NCI-H1436 treated with DMSO at 0.1 percent for 48 hours (cell line): Measurements from ENCODE around the gene TMEM178B.
"Not testable (repeated sequence)": the region's sequence is repeated elsewhere in the genome, so short reads cannot be mapped to it uniquely, and the experiment has no call there.

ENCODE experiments used
- DNase-seq: peaks from one replicate; lab custom pipeline; 2025; lab: John Stamatoyannopoulos, UW

TMEM178B gene

DNA sequence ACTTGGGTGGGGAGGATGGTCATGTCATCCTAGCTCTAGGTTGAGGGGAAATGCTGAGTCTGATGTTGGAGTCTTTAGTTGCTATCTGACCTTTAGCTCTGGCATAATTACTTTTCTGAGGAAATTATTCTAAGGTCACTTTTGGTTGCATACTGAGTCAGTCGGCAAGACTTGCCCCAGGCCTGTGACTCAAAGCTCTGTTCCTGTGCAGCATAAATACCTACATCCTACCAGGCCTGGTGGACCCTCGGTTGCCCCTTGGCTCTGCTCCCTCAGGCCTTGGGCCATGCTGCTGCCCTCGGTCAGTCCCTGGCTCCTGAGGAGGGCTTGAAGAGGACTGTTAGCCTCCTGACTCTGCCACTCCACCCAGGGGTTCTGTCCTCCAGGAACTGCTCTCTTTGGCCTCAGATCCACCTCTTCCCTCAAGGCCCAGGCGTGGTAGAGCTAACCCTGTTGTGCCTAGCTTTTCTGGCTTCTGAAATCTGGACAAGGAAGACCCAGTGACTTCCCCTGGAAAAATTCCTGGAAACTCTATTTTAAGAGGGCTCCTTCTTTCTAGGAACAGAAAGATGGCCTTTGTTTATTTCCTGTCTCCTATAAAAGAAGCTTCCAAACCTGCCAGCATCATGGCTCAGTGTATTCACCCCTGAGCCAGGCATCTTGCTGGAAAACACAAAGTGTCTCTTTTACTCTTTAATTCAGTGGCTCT lies 71.2 kb downstream of the TMEM178B start:
- no peak for DNase-seq

DNA sequence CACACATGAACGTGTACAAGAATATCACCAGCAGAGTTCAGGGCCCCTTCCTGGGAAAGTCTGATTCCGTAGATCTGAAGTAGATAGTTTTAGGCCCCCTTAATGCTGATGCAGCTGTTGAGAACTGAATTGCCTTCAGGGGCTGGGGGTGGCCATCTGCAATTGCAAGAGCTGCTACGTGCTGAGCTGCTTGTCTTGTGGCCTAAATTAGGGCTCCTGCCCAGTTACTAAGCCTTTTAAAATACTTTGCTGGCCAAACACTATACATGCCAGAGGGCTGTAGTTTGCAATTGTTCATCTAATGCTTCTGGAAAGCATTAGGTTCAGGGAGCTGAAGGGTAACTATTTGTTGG lies 71.7 kb downstream of the TMEM178B start:
- no peak for DNase-seq

DNA sequence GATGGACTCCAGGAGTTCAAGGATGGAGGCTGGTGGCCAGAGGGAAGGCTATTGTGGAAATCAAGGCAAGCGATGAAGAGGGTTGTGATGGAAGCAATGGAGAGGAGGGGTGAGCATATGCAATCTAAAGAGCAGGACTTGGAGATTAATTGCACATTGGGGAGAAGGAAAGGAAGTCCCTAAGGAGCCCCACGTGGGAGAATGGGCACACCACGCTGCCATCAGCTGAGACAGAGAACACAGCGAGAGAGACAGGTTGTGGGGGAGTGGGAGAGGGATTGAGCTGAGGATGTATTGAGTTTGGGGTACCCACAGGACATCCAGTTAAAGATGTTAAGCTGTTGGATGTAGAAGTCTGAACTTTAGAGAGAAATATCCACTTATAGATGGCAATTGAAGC lies 73.6 kb downstream of the TMEM178B start:
- no peak for DNase-seq

DNA sequence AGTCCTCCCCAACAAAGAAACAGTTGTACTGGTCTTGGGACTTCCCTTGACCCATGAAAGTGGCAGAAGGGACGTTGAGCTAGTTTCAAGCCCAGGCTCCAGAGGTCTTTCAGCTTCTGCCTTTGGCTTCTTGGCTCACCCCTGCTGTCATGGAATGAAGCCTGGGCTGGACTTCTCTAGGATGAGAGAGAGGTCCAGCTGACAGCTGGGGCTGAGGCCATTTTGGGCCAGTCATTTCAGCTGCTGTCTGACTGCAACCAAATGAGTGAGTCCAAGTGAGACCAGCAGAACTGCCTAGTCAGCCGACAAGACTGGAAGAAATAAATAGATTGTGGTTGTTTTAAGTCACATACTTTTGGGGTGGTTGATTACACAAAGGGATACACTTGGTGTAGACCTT lies 76.6 kb downstream of the TMEM178B start:
- DNase-seq: no peak

DNA sequence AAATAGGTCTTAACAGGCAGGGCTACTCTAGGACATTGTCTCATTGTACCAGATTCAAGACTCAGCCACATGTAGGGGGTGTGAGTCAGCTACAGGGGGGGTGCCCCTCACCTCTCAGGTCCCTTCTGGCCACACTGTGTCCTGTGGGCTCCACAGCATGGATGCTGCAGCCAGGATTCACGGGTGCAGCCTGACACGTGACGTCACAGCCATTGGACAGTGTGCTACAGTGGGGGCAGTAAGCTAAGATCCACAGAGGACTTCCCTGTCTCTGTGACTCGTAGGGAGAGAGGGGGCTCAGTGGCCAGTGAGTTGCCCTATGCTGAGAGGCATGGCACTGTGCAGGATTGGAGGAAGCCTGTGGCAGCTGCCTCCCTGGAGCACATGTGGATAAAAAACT lies 77.9 kb downstream of the TMEM178B start:
- no peak for DNase-seq

DNA sequence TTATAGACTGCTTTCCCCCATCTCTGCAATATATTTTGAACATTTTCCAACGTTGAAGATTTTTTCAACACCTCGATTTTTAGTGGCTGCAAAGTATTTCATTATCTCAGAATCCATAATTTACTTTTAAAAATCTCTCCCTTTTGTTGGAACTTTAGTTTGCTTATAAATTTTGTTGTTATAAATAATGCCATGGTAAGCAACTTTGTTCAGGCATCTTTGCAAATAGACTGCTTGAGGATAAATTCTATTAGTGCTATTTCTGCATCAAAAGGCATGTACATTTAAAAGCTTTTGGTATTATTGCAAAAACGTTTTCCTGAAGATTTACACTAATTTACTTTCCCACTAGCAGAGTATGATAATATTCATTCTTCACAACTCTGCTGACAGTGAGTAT lies 79.4 kb downstream of the TMEM178B start:
- no peak for DNase-seq

DNA sequence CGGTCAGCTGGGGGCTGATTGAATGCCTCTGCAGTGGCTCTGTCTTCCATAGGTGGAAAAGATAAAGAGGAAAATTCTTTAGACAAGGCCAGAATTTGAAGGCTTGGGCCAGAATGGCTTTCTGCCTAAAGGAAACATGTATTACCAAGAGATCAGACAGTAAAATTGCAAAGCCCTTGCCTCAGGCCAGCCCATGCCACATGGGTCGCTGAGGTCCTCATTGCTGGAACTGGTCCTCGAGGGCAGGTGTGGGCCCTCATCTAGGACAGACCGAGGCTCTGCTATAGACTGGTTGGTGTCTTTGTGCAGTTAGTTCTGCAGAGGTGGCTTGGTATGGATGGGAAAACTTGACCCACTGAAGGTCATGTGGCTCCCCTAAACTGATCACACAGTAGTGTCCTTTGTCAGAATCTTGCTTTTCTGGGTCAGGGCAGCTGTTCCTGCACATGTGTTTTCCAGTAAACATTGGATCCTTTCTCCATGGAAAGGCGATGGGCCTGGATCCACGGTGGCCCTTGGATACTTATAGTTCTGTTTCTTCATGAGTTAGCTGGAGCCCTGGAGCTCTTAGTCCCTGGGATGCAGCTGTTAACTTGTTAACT lies 80.4 kb downstream of the TMEM178B start:
- no peak for DNase-seq

DNA sequence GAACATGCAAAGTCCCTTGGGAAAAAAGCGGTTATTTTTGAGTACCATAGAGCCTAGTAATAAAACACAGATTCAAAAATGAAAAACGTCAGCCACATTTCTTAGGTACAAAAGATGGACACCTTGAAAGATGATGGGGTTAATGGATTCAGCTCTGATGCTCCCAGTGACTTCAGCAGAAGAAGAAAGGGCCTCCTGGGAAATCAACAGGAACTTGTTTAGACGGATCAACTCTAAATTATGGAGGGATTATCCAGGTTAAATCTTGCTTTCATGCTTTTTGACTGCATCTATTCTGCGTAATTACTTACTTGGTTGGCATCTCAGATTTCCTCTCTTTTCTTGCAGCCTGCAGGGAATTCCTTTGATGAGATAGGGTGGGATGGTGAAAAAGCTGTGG lies 82.5 kb downstream of the TMEM178B start:
- no peak for DNase-seq

DNA sequence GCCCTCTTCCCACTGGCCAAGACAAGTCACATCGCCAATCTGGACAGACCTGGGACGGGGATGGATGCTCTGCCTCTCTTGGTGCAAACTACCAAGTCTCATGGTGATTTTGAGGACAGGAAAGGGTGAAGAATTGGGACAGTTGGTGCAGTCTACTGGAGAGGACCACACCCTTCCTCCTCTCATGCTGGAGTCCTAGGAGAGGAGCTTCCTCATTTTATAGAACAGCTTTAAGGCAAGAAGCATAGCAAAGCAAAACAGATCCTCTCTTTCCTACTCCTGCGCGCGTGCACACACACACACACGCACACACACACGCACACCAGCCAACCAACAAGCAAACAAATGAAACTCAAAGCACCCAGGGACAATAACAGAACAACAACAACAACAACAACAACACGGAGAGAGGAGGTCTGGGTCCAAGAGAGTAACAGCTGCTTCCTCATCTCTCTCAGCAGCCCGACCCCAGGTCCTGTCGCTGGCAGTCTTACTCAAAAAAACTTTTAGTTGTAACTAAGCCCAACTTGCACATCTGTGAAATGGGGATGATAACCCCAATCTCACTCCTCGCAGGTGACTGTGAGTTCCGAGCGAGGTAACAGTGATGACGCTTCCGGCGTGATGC lies 83.4 kb downstream of the TMEM178B start:
- no peak for DNase-seq

DNA sequence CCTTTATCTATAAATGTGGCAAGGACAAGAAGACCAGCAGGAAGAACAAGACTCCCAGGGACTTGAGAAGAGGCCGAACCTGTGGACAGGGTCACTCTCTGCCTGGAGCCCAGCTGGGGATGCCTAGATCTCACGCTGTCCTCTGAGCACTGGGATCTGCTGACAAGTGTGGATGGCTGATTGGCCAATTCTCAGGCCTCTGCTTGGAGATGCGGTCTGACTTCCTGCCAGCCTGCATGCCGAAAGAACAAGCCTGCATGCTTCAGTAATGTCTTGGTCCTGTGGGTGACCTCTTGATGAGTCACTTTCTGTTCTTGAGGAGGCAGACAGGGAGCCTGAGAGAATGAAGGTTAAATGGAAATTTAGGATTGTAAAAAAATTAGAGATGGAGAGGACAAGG lies 84.7 kb downstream of the TMEM178B start:
- DNase-seq: no peak

DNA sequence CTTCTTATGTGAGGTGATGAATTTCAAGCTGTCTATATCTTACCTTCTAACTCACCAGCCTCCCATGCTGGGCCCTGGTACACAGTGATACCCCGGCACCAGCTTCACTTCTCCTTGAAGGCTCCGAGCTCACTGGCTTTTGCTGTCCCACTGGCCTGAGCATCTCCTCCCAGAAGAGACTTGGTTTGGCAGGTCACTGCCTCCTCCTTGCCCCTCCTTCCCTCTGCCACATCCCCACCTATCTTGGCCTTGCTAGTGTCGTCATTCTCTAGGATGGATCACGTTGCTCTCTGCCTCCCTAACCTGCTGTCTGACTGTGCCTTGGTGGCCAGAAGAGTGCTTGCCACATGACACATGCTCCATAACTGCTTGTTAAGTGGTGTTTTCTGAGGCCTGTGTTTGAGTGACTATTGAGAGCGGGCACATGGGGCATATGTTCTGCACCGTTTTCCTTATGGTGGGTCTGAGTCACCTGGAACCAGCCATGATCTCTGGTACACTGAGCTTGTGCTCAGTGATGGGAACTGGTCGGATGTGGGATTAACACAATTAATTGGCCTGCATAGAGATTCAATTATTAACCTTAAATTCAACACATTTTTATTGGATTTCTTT lies 86.5 kb downstream of the TMEM178B start:
- no peak for DNase-seq

DNA sequence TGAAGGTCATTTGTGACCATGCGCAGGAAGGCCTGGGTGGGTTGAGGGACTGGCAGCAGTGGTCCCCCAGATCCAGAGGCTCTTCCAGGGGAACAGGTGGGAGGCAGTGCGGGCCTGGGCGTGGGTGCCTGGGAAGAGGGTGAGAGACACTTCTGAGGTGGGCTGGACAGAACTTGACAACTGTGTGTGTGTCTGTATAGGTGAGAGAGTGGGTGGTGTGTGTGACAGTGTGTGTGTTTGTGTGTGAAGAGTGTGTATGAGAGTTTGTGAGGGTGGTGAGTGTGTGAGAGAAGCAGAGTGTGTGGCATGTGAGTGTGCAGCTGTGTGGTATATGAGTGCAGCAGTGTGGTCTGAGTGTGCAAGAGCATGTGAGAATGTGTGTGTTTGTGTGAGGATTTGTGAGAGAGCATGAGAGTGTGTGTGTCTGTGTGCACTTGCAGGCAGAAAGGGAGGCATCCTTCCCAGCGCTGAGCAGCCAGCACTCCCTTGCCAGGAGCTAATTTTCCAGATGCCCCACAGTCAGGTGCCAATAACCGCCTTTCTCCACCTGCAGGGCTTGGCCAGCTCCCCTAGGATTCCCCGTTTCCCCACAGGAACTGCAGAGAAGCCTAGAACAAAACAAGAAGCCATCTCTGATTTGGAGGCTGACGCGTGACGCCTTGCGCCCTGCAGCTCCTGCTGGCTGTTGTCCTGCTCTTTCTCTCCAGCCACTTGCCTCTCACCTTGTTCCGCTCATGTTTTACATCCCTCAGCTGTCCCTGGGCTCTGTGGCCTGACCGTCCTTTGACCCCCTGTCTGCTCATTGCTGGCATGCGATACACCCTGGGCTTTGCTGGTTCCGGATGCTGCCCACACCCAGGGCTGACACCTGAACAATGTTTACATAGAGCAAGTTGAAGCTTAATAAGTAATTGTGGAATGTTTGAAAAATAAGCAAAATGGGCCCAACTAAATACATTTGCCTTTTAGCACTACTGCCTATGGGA lies 88.0 kb downstream of the TMEM178B start:
- no peak for DNase-seq

DNA sequence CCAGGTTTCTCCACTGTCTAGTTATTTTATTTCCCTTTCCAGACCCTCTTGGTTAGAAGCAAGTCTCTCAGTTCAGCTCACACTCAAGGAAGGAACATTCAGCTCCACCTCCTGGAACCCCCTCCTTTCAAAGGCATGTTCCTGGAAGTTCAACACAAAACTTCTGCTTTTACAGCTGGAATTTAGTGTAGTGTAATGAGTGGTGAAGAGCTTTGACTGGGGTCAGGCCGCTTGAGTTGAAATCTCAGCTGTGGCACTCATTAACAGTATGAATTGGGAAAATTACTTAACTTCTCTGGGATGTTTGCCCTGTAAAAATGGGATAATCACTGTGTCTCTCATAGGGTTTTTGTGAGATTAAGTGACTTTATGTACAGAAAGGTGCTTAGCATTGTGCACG lies 91.7 kb downstream of the TMEM178B start:
- DNase-seq: no peak

DNA sequence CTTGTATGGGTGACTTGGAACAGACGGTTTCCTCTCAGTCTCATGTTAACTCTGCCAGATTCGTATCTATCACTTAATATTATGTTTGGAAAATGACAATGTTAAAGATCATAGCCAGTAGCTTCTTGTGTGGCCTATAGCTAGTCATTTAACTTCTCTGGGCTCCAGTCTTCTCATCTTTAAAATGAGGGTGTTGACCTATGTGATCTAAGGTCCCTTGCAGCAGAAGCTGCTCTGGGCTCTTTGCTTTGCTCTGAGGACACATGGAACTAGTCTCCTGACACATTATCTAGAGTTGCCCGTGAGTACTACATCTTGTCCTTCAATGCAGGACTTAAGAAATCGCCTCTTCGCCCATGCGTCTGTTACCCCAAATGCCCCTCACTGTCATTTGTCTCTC lies 93.1 kb downstream of the TMEM178B start:
- DNase-seq: no peak

DNA sequence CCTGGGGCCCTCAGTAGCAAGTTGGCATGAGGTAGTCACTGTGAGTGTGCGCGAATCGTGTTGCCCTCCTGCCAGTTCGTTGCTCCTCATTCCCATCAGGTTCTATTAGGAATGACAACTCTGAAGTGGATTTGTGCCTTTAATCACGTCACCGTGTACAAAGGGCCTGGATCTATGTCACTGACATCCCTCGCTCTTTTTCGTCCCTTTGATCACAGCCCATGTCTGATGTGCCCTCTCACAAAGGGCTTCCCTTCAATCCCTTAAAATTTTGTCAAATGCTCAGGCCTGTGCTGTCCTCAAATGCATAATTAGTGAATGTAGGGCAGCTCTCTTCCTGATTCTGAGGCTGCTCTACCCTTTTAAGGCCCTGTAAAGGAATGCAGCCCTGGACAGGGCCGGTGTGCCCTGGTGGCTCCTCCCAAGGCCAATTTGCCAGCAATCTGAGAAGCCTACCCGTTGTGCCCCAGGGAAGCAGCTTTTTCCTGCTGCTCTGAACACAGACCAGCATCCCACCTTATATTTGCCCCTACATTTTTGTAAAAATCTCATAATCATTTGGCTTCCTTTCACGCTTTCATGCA lies 93.6 kb downstream of the TMEM178B start:
- no peak for DNase-seq

DNA sequence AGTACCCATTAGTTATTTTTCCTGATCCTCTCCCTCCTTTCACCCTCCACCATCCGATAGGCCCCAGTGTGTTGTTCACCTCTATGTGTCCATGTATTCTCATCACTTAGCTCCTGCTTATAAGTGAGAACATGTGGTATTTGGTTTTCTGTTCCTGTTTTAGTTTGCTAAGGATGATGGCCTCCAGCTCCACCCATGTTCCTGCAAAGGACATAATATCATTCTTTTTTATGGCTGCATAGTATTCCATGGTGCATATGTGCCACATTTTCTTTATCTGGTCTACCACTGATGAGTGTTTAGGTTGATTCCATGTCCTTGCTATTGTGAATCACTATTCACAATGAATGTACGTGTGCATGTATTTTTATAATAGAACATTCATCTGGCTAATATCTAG lies 95.3 kb downstream of the TMEM178B start:
- not testable (repeated sequence) for DNase-seq

DNA sequence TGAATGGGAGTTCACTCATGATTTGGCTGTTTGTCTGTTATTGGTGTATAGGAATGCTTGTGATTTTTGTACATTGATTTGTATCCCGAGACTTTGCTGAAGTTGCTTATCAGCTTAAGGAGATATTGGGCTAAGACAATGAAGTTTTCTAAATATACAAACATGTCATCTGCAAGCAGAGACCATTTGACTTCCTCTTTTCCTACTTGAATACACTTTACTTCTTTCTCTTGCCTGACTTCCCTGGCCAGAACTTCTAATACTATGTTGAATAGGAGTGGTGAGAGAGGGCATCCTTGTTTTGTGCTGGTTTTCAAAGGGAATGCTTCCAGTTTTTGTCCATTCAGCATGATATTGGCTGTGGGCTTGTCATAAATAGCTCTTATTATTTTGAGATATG lies 101.9 kb downstream of the TMEM178B start:
- DNase-seq: not testable (repeated sequence)

DNA sequence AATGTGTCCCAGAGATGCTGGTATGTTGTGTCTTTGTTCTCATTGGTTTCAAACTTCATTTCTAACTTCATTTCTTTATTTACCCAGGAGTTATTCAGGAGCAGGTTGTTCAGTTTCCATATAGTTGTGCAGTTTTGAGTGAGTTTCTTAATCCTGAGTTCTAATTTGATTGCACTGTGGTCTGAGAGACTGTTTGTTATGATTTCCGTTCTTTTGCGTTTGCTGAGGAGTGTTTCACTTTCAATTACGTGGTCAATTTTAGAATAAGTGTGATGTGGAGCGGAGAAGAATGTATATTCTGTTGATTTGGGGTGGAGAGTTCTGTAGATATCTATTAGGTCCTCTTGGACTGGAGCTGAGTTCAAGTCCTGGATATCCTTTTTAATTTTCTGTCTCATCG lies 103.3 kb downstream of the TMEM178B start:
- not testable (repeated sequence) for DNase-seq

DNA sequence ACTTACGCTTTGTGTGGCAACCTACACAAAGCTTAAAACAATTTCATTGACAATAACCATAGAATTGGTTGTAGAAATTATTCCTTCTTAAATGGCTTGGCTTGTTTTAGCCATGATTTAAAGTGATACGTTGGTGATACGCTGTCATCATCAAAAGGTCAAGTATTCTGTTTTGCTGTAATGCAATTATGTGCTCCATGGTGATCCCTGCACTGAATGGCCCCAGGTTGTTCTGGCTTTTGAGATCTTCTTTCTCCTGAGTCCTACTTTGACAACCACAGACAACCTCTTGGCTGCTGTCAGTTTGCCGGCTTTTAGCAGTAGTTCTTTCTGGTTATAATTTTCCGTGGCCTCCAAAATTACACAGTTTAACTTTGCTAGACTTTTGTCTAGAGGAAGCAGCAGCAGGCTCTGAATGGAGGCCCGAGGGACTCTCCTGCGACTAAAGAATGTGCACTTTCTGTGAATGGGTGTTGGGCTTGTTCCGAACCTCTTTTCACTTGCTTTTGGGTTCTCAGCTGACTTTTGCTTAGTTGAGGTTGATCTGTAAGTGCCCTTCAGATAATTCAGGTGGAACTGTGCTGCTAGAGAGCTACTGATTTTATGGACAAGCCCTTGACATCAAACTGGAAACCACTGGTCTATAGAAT lies 104.7 kb downstream of the TMEM178B start:
- no peak for DNase-seq

DNA sequence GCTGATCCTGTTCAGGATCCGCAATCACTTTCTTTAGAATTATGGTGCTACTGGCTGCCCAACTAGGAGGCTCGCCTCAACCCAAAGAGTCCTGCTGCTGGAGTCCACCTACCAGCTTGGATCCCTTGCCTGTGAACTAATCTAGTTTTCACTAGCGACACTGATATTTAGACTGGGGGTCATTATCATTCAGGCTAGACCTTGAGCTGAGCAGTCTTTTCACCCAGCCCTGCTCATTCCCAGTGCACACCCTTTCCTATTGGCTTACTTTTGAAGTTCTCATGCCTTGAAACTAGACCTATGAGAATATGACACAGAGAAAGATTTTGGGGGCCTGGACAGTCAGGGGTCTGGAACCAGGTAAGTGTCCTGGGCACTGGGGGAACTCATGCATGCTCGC lies 107.9 kb downstream of the TMEM178B start:
- DNase-seq: no peak

DNA sequence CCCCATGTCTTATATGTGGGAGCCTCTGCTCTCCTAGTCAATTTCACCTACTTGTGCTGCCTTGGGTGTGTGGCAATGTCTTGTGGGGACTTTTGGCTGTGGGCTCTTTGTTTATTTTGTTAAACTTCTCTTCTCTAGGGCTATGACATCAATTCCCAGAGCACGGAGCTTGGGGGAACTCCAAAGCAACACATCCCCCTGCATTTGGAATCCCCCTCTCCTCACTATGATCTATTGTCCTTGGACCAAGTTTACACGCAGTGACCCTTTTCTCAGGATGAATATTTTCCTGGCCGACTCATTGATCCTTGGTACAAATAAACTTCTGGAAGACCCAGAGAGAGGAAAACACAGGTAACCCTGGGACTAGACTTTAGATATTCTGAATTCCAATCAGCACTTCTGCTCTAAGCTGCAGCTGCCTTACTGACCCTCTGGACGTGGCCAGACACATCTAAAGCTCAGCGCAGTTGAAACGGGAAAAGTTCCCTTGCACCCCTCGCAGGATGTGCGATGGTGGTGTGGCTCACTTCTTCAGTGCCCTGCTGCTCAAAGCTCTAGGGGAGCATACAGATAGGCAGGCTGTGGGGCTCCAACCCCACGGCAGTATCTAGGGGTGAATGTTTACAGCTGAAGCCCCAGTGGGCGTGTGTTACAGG lies 110.8 kb downstream of the TMEM178B start:
- no peak for DNase-seq
